B cell (primary cell): Measurements from ENCODE around the gene CAPS. TPM values are rescaled to one million over a fixed set of nuclear protein-coding genes. Genes with fewer than 3 reads are reported as not detected.

Source experiments
- ATAC-seq: fragments of 200-7000 bp; cut with Tn5 transposase; one replicate; pipeline ENCODE4 v1.10.0; 2021; ENCODE audit warnings: low read depth, mild to moderate bottlenecking, moderate number of reproducible peaks, moderate library complexity
- CTCF ChIA-PET: fragments of 350-600 bp; sonication (Branson Sonifier 250); formaldehyde crosslinking; loops from one replicate; lab custom pipeline; 2021; ENCODE audit warnings: antibody characterized with exemption, inconsistent platforms; lab: Charles Lee
- POLR2A ChIA-PET: fragments of 350-600 bp; sonication (Branson Sonifier 250); formaldehyde crosslinking; loops from one replicate; lab custom pipeline; 2021; ENCODE audit warnings: antibody characterized with exemption; lab: Charles Lee
- DNase-seq: peaks from one replicate; pipeline ENCODE4 v3.0.0; 2013
- H2AFZ ChIP-seq: 2 replicates; pipeline ENCODE4 v1.6.1; 2012; ENCODE audit warnings: mild to moderate bottlenecking, low read depth, low read length; ENCODE audit not compliant: insufficient read depth, poor library complexity, severe bottlenecking
- H3K27ac ChIP-seq, 2 donors: 1 replicate in 1 of 2; 2 replicates in 1 of 2; pipeline ENCODE4 v1.5.1; 2012 to 2013; ENCODE audit warnings: low read length in 2 of 2, mild to moderate bottlenecking in 2 of 2, moderate library complexity in 1 of 2
- H3K27me3 ChIP-seq, 4 experiments: fragments of 200-600 bp in 1 of 4; sonication (generic) in 1 of 4; replicated peaks in 1 of 4; 1 replicate in 2 of 4; 2 replicates in 2 of 4; pipeline versions ENCODE4 v1.6.1 to v1.7.0; 2013 to 2016; ENCODE audit warnings: low read length in 3 of 4, mild to moderate bottlenecking in 2 of 4, mixed read lengths in 1 of 4, moderate library complexity in 1 of 4; ENCODE audit not compliant: insufficient read depth in 4 of 4, control insufficient read depth in 3 of 4; ENCODE audit errors: control extremely low read depth in 1 of 4
- H3K36me3 ChIP-seq, 2 experiments: replicated peaks in 1 of 2; 1 replicate in 1 of 2; 2 replicates in 1 of 2; pipeline versions ENCODE4 v1.6.1 to v1.7.1; 2013; ENCODE audit warnings: low read length in 1 of 2; ENCODE audit not compliant: insufficient read depth in 2 of 2, control insufficient read depth in 1 of 2; ENCODE audit errors: control extremely low read depth in 1 of 2, extremely low read depth in 1 of 2
- H3K4me1 ChIP-seq, 2 donors: fragments of 200-600 bp in 1 of 2; sonication (generic) in 1 of 2; 1 replicate in 1 of 2; 2 replicates in 1 of 2; pipeline versions ENCODE4 v1.5.1 to v1.6.1; 2013 to 2017; ENCODE audit warnings: low read length in 2 of 2; ENCODE audit not compliant: control insufficient read depth in 2 of 2, insufficient read depth in 2 of 2
- H3K4me2 ChIP-seq: replicated peaks from 2 replicates; pipeline ENCODE3; 2012; ENCODE audit warnings: mild to moderate bottlenecking, low read depth, low read length; ENCODE audit not compliant: poor library complexity, severe bottlenecking
- H3K4me3 ChIP-seq, 5 experiments: fragments of 200-600 bp in 1 of 5; sonication (generic) in 1 of 5; 1 replicate in 3 of 5; 2 replicates in 2 of 5; pipeline versions ENCODE4 v1.5.1 to v1.7.0; 2011 to 2016; ENCODE audit warnings: low read length in 4 of 5, mild to moderate bottlenecking in 4 of 5, low read depth in 2 of 5, control low read depth in 1 of 5, moderate library complexity in 1 of 5; ENCODE audit not compliant: insufficient read depth in 1 of 5; ENCODE audit errors: control extremely low read depth in 1 of 5, extremely low read depth in 1 of 5
- H3K79me2 ChIP-seq: fragments of 200-600 bp; sonication (generic); one replicate; pipeline ENCODE4 v1.6.0; 2016; ENCODE audit warnings: low read length; ENCODE audit not compliant: control insufficient read depth, insufficient read depth
- H3K9ac ChIP-seq: fragments of 200-600 bp; sonication (generic); 2 replicates; pipeline ENCODE4 v1.6.1; 2017; ENCODE audit warnings: mild to moderate bottlenecking, low read length, moderate library complexity
- H3K9me3 ChIP-seq, 3 donors: one replicate each; pipeline versions ENCODE4 v1.6.1 to v1.7.1; 2013; ENCODE audit warnings: low read length in 2 of 3; ENCODE audit not compliant: control insufficient read depth in 2 of 3, insufficient read depth in 1 of 3; ENCODE audit errors: control extremely low read depth in 1 of 3
- H4K20me1 ChIP-seq: 2 replicates; pipeline ENCODE4 v1.6.0; 2012; ENCODE audit warnings: mild to moderate bottlenecking, low read length; ENCODE audit not compliant: insufficient read depth, control insufficient read depth, poor library complexity, severe bottlenecking
- H3K27ac Mint-ChIP-seq: one replicate; pipeline ENCODE4 v1.8.0; 2021; ENCODE audit warnings: mixed read lengths
- H3K27me3 Mint-ChIP-seq: one replicate; pipeline ENCODE4 v1.8.0; 2021; ENCODE audit warnings: mixed read lengths
- H3K4me1 Mint-ChIP-seq: one replicate; pipeline ENCODE4 v1.8.0; 2021; ENCODE audit warnings: mixed read lengths
- H3K4me3 Mint-ChIP-seq: one replicate; pipeline ENCODE4 v1.8.0; 2021; ENCODE audit warnings: mixed read lengths
- H3K9me3 Mint-ChIP-seq: one replicate; pipeline ENCODE4 v1.8.0; 2022; ENCODE audit warnings: mixed read lengths; ENCODE audit not compliant: insufficient read depth
- CTCF ChIP-seq: fragments of 200-600 bp; IDR thresholded peaks from one replicate; pipeline ENCODE4 v1.8.0; 2022; ENCODE audit warnings: antibody characterized with exemption, mild to moderate bottlenecking
- EZH2 ChIP-seq: IDR thresholded peaks from 2 replicates; pipeline ENCODE4 v1.6.1; 2012; ENCODE audit warnings: borderline replicate concordance, low read depth, mild to moderate bottlenecking, moderate library complexity, low read length; ENCODE audit not compliant: insufficient read depth, poor library complexity, severe bottlenecking
- WGBS: methylation state at CpG from one replicate; pipeline ENCODE4 v1.1.5; 2013; ENCODE audit warnings: missing lambda C conversion rate; ENCODE audit not compliant: insufficient coverage; 5-methylcytosine and 5-hydroxymethylcytosine counted together
- intact Hi-C: fragments of 100-400 bp; cut with micrococcal nuclease; formaldehyde crosslinking; loops from one replicate; pipeline ENCODE4 v1.10.0; 2022
- polyA plus RNA-seq: library from polyadenylated mRNA; depleted of rRNA; stranded (reverse); fragments of >200 nt; gene quantifications from 2 replicates; pipeline ENCODE4 v1.2.3, GENCODE V29; 2012
- total RNA-seq, 2 donors: library from RNA; stranded (reverse); fragments of 120-200 nt in 1 of 2; gene quantifications; 1 replicate in 1 of 2; 2 replicates in 1 of 2; pipeline versions ENCODE4 v1.2.3 to v1.2.4, GENCODE V29; 2013 to 2022

CAPS gene
- total and polyA plus RNA-seq, 2 donors (not counting 1 experiment from before 2014, with no cell fraction given), result 40.0 to 65.7 TPM

DNA sequence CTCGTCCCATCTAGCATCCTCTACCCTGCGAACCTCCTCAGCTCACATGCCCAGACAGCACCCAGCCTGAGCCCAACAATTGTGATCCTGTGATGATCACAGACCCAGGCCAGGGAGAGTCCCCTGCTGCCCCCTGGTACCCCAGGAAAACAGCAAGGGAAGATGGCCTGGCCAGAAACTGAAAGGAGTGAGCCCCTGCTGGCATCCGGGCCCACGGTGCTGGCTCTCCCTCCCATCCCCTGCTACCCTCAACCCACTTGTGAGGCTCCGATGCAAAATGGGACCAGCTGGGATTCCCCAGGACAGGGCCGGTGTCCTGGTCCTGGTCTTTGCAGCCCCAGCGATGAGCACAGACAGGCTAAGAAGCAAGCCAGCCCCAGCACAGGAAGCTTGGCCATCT is 49.8 kb downstream of the CAPS start:
- no peak for TF ChIP-seq EZH2
- no peak for TF ChIP-seq CTCF
- DNase-seq, result no peak
- Mint-ChIP-seq H3K27me3 (no peaks in the 10 kb centered on the region), H3K4me3 (no peak overlapping the region), H3K4me1 (peaks cover 84% of the 10 kb centered on the region), H3K27ac (peak overlapping the region; percentile 26), H3K9me3 (no peaks in the 10 kb centered on the region)
- ChIA-PET POLR2A (interaction anchor here (0.6 kb wide), 1 partner anchor 437 kb away, joined by 6 read pairs; no protein-coding TSS in a partner anchor), CTCF (interaction anchor here (6.4 kb wide), 1 partner anchor 23 kb away, joined by 51 read pairs; no protein-coding TSS in a partner anchor)
- 98% methylated on average over 7 of the region's 7 CpGs for WGBS
- peaks cover 0 to 12% of the 10 kb centered on the region in 2 experiments for H3K36me3 ChIP-seq
- H3K9me3 ChIP-seq, result no peaks in the 10 kb centered on the region
- H3K79me2 ChIP-seq, result peaks cover 100% of the 10 kb centered on the region
- no peak for ATAC-seq
- peaks cover 31 to 49% of the 10 kb centered on the region in 2 donors for H3K4me1 ChIP-seq
- no peaks in the 10 kb centered on the region for H3K27me3 ChIP-seq
- H3K27ac ChIP-seq, result no peak overlapping the region
- no peak overlapping the region for H2AFZ ChIP-seq
- H3K4me3 ChIP-seq, result no peak overlapping the region
- intact Hi-C loops, result no loop called here
- H3K4me2 ChIP-seq, result no peak overlapping the region
- H4K20me1 ChIP-seq, result peaks cover 95% of the 10 kb centered on the region
- H3K9ac ChIP-seq, result no peak overlapping the region

DNA sequence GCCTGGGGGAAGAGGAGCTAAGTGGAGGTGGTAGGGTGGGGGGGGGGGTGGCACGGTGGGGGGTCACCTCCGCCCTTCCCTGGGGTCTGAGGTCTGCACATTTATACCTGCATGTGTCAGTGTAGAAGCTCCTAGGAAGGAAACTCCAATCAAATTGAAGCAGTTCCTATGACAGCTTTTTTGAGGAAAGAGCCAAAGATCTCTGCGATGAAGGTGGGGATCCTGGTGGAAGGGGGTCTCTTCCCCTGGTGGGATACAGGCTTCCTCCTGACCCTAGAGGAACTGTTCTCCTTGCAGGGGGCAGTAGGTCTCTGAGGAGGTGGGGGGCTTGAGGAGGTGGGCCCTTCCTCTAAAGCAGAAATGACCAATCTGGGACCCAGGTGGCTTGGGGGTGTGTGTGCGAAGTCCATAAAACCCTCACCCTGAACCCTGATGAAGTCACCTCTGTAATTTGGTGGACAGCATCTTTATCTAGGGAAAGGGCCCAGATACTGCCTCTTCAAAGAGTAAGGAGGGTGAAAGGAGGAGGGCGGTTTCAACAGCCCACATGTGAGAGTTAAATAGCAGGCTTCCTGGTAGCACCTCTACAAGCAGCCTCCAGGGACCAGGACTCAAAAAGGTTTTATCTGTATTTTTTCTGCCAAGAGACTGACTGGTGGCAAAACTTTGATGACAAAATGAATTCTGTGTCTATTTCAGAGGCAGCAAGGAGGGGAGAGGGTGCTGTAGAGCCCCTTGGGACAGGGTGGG is 50.9 kb downstream of the CAPS start:
- H3K9me3 Mint-ChIP-seq, result no peaks in the 10 kb centered on the region
- ChIA-PET POLR2A (no interaction called here), CTCF (interaction anchor here (6.4 kb wide), 1 partner anchor 22 kb away, joined by 51 read pairs; no protein-coding TSS in a partner anchor)
- Histone ChIP-seq H2AFZ (no peak overlapping the region), H3K9me3 (no peaks in the 10 kb centered on the region), H4K20me1 (peaks cover 95% of the 10 kb centered on the region), H3K4me3 (no peak overlapping the region), H3K27ac (no peak overlapping the region), H3K4me1 (peaks cover 31 to 49% of the 10 kb centered on the region in 2 donors), H3K79me2 (peaks cover 100% of the 10 kb centered on the region), H3K4me2 (no peak overlapping the region), H3K9ac (no peak overlapping the region), H3K27me3 (no peaks in the 10 kb centered on the region), H3K36me3 (peaks cover 0 to 11% of the 10 kb centered on the region in 2 experiments)
- ATAC-seq (no peak), DNase-seq (no peak)
- no CpG with 5 or more reads among the region's 5 CpGs for WGBS
- H3K4me3 Mint-ChIP-seq, result no peak overlapping the region
- no peak overlapping the region for H3K27ac Mint-ChIP-seq
- peaks cover 85% of the 10 kb centered on the region for H3K4me1 Mint-ChIP-seq
- no peak for TF ChIP-seq CTCF
- no peak for TF ChIP-seq EZH2
- intact Hi-C loops, result loop anchor here (5.0 kb wide), 1 partner anchor 57 kb away; no protein-coding TSS in a partner anchor
- no peaks in the 10 kb centered on the region for H3K27me3 Mint-ChIP-seq
